Ectodermal cell (in vitro differentiated cells): Measurements from ENCODE around the gene INO80C.

ENCODE experiments used
- H3K27ac ChIP-seq: 2 replicates; pipeline ENCODE4 v1.7.0; 2013; ENCODE audit warnings: mild to moderate bottlenecking, low read depth, low read length; ENCODE audit not compliant: insufficient read depth, poor library complexity, severe bottlenecking
- H3K27me3 ChIP-seq: 2 replicates; pipeline ENCODE4 v1.7.0; 2013; ENCODE audit warnings: mild to moderate bottlenecking, low read length; ENCODE audit not compliant: insufficient read depth, control insufficient read depth, poor library complexity, severe bottlenecking
- H3K36me3 ChIP-seq: one replicate; pipeline ENCODE4 v1.7.0; 2013; ENCODE audit warnings: low read length; ENCODE audit not compliant: control insufficient read depth, insufficient read depth
- H3K4me1 ChIP-seq: one replicate; pipeline ENCODE4 v1.7.0; 2013; ENCODE audit warnings: low read length; ENCODE audit not compliant: control insufficient read depth, insufficient read depth
- H3K4me3 ChIP-seq: 2 replicates; pipeline ENCODE4 v1.7.0; 2013; ENCODE audit warnings: low read depth, low read length, control low read depth; ENCODE audit not compliant: insufficient read depth
- H3K9me3 ChIP-seq: 2 replicates; pipeline ENCODE4 v1.7.0; 2013; ENCODE audit warnings: mild to moderate bottlenecking, low read length, moderate library complexity; ENCODE audit not compliant: control insufficient read depth
- WGBS, 2 experiments: methylation state at CpG; one replicate each; pipeline ENCODE4 v1.1.7; 2013; ENCODE audit warnings: missing lambda C conversion rate in 2 of 2; 5-methylcytosine and 5-hydroxymethylcytosine counted together

The INO80C gene

GRCh38 chr18:35477497-35477896, 20.3 kb downstream of the INO80C start:
- Histone ChIP-seq H3K9me3 (no peaks in the 10 kb centered on the region), H3K36me3 (no peaks in the 10 kb centered on the region), H3K27me3 (no peaks in the 10 kb centered on the region), H3K4me1 (no peaks in the 10 kb centered on the region), H3K27ac (no peak overlapping the region), H3K4me3 (no peak overlapping the region)
- WGBS, 2 experiments = 93 to 97% methylated on average over 1 of the region's 1 CpG

- no peak overlapping the region for H3K27ac ChIP-seq
- 100% methylated on average over 1 of the region's 1 CpG for WGBS, 2 experiments
These were observed 22.9 kb downstream of the INO80C start for GRCh38 chr18:35474884-35475283.

GRCh38 chr18:35473562-35473961, 24.2 kb downstream of the INO80C start:
- no peaks in the 10 kb centered on the region for H3K27me3 ChIP-seq
- 98 to 100% methylated on average over 1 of the region's 1 CpG for WGBS, 2 experiments

More at GRCh38 chr18:35474884-35475283, 22.9 kb downstream of the INO80C start:
- Histone ChIP-seq H3K36me3 (no peaks in the 10 kb centered on the region), H3K4me1 (no peaks in the 10 kb centered on the region), H3K4me3 (no peak overlapping the region), H3K27me3 (no peaks in the 10 kb centered on the region), H3K9me3 (no peaks in the 10 kb centered on the region)

GRCh38 chr18:35470435-35470834, 27.3 kb downstream of the INO80C start:
- H3K36me3 ChIP-seq = peaks cover 3% of the 10 kb centered on the region
- H3K9me3 ChIP-seq = no peaks in the 10 kb centered on the region
- H3K27me3 ChIP-seq = no peaks in the 10 kb centered on the region
- H3K4me3 ChIP-seq = no peak overlapping the region
- H3K27ac ChIP-seq = no peak overlapping the region
- WGBS, 2 experiments = 93 to 98% methylated on average over 6 of the region's 6 CpGs
- no peaks in the 10 kb centered on the region for H3K4me1 ChIP-seq

More at GRCh38 chr18:35473562-35473961, 24.2 kb downstream of the INO80C start:
- H3K36me3 ChIP-seq = no peaks in the 10 kb centered on the region
- H3K27ac ChIP-seq = no peak overlapping the region
- H3K4me3 ChIP-seq = no peak overlapping the region
- H3K9me3 ChIP-seq = no peaks in the 10 kb centered on the region
- no peaks in the 10 kb centered on the region for H3K4me1 ChIP-seq

- no peaks in the 10 kb centered on the region for H3K4me1 ChIP-seq
- H3K27ac ChIP-seq = no peak overlapping the region
- no peak overlapping the region for H3K4me3 ChIP-seq
- WGBS, 2 experiments = 94 to 96% methylated on average over 3 of the region's 3 CpGs
- H3K36me3 ChIP-seq = peaks cover 3% of the 10 kb centered on the region
- no peaks in the 10 kb centered on the region for H3K9me3 ChIP-seq
- no peaks in the 10 kb centered on the region for H3K27me3 ChIP-seq
These were observed 28.0 kb downstream of the INO80C start for GRCh38 chr18:35469725-35470124.

GRCh38 chr18:35468711-35469110, 29.0 kb downstream of the INO80C start:
- Histone ChIP-seq H3K4me3 (no peak overlapping the region), H3K4me1 (no peaks in the 10 kb centered on the region), H3K27me3 (no peaks in the 10 kb centered on the region), H3K27ac (no peak overlapping the region), H3K9me3 (no peaks in the 10 kb centered on the region), H3K36me3 (peaks cover 3% of the 10 kb centered on the region)
- WGBS, 2 experiments = 92 to 94% methylated on average over 2 of the region's 2 CpGs

- Histone ChIP-seq H3K4me3 (no peak overlapping the region), H3K27ac (no peak overlapping the region)
- WGBS, 2 experiments = 87 to 93% methylated on average over 4 of the region's 4 CpGs
These were observed 30.1 kb downstream of the INO80C start for GRCh38 chr18:35467624-35468016.

GRCh38 chr18:35466815-35467623, 30.7 kb downstream of the INO80C start:
- Histone ChIP-seq H3K27me3 (no peaks in the 10 kb centered on the region), H3K27ac (no peak overlapping the region), H3K9me3 (no peaks in the 10 kb centered on the region), H3K4me3 (no peak overlapping the region), H3K4me1 (no peaks in the 10 kb centered on the region), H3K36me3 (peaks cover 3% of the 10 kb centered on the region)
- WGBS, 2 experiments = 94% methylated on average over 11 of the region's 11 CpGs

More at GRCh38 chr18:35467624-35468016, 30.1 kb downstream of the INO80C start:
- Histone ChIP-seq H3K36me3 (peaks cover 3% of the 10 kb centered on the region), H3K4me1 (no peaks in the 10 kb centered on the region), H3K27me3 (no peaks in the 10 kb centered on the region), H3K9me3 (no peaks in the 10 kb centered on the region)

- Histone ChIP-seq H3K36me3 (peaks cover 3% of the 10 kb centered on the region), H3K4me1 (no peaks in the 10 kb centered on the region), H3K9me3 (no peaks in the 10 kb centered on the region), H3K27ac (no peak overlapping the region), H3K27me3 (no peaks in the 10 kb centered on the region), H3K4me3 (no peak overlapping the region)
- 94 to 95% methylated on average over 6 of the region's 6 CpGs for WGBS, 2 experiments
These were observed 31.4 kb downstream of the INO80C start for GRCh38 chr18:35466334-35466733.

- 96 to 100% methylated on average over 1 of the region's 1 CpG for WGBS, 2 experiments
- Histone ChIP-seq H3K9me3 (no peaks in the 10 kb centered on the region), H3K27ac (no peak overlapping the region), H3K36me3 (peaks cover 3% of the 10 kb centered on the region), H3K27me3 (no peaks in the 10 kb centered on the region), H3K4me3 (no peak overlapping the region), H3K4me1 (no peaks in the 10 kb centered on the region)
These were observed 32.4 kb downstream of the INO80C start for GRCh38 chr18:35465329-35465728.
